GM18907 (cell line): ENCODE results near the gene UNCX.

Experiments
- ATAC-seq: cut with Tn5 transposase; IDR thresholded peaks from one replicate; pipeline ENCODE4 v1.9.1; 2021; ENCODE audit warnings: mild to moderate bottlenecking, moderate library complexity; ENCODE audit not compliant: unreplicated experiment

UNCX gene

DNA sequence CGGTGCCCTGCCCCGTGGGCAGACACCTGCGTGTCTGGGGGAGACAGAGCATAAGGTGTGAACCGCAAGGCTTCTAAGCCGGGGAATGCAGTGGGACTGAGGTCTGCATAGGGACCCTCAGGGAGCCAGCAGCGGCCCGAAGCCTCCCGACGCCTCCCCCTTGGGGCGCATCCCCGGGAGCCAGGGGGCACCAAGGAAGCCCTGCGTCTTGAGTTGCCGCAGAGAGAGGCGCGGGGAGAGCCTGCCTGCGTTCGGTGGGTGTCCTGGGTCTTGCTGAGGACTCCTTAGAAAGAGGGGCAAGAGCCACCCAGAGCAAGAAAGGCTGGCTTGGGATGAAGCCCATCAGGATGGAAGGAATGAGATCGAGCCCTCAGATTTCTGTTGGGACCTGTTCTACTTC is 18.2 kb upstream of the UNCX start:
- ATAC-seq, result no peak

DNA sequence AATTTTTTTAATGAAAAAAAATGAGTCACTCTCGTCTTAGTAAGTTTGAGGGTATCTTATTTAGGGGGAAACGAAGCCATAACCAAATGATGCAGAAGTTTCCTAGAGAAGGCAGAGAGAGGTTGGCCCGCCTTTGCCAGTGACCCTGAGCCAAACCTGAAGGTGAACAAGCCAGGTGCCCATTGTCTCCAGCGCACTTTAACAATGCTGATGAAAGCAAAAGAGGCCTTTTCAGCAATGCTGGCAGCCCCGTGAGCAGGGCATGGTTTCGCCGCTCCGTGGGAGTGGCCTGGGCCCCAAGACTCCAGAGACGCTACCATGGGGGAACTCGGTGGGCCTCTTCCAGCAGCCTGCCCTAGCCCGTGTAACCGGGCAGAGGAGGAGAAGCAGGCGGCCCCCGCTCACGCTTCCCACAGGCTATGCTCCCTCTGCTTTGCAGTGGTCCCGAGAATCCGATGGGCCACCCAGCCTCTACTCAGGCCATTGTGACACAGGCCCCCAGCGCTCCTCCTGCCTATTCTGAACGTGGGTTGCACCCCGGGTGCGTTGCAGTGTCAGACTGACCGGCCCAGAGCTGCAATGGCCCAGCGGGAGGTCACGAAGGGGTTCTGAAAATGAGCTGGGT is 14.0 kb upstream of the UNCX start:
- ATAC-seq, result no peak

GRCh38 chr7:1219498-1219897 is 13.2 kb upstream of the UNCX start:
- no peak for ATAC-seq

DNA sequence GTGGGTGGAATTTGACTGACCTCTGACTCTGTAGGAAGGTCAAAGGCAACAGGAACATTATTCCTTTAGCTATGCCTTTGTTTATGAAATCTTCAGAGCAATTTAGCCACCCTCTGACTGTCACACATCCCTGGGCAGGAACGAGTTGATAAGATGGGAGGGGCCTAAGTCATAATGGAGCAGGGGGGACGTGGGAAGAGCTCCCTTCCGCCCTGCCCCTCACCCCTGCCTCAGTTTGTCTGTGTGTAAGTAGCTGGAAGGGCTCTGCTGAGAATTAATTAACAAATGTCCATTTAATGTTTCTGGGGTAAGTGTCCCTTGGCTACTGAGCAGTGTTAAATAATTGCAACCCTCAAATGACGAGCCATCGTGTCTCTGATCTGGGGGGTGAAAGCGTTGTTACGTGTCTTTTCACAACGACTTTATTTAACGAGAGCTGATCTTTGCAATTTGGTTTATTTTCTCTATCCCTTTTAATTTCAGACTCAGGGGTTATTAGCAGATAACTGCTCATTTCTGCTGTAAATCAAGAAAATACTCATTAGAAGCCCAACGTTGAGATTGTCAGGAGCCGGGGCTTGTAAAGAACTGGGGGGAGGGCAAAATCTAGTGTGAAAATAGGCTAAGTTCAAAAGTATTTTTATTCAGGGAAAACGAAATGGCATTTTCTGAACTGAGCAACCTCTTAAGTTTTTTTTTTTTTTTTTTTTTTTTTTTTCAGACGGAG is 12.5 kb upstream of the UNCX start:
- no peak for ATAC-seq

DNA sequence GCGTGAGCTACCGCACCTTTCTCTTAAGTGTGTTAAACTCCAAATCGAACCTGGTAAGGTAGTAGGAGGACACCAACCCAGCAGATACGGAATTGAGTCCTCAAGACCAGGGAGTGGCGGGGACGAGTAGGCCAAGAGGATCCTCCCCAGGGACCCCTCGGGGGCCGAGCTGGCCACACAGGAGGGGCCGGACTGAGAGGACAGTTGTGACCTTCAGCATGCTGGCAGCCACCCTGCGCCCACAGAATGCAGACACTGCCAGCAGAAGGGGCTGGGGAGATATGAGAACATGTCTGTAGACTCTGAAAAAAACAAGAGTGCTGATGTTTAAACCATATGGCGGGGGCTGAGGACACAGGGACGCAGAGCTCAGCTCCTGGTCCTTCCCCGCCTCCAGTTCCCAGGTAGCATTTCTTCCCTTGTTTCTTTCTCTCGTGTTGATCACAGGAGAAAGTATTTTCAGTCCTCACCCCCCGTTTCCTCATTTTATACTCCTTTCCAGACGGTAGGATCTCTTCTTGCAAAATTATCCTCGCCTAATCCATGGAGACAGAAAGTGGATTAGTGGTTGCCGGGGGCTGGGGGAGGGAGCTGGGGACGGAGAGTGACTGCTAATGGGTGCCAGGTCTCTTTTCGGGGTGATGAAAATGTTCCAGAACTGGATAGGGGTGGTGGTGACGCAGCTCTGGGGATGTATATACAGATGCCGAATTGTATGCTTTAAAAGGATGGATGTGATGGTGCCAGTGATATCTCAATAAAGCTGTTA is 11.5 kb upstream of the UNCX start:
- no peak for ATAC-seq

GRCh38 chr7:1223196-1223981 is 9.3 kb upstream of the UNCX start:
- ATAC-seq, result no peak

DNA sequence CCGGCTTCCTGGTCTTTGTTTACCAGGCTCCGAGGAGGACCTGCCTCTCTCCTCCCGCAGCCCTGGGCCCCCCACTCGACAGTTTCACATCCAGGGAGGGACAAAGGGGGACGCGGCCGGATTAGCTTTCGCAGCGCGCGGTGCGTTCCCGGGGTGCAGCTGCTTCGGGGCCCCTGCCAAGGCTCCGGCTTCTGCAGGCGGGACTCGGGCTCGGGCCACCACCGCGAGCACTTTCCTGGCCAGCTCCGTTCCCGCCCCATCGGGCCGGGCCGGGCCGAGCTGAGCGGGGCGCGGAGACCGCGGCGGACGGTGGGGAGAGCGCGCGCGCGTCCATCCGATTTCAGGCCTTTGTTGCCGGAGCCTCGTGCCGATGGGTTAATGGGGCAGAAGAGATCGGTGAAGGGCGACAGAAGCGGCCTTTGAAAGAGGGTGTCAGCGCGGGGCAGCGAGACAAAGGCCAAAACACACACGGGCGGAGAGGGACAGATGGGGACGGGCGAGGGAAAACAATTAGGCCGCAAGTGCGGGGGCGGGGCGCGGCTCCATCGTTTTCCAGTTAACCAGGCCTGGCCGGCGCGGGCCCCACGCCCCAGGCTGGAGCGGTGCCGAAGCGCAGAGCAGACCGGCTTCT is 8.5 kb upstream of the UNCX start:
- no peak for ATAC-seq

DNA sequence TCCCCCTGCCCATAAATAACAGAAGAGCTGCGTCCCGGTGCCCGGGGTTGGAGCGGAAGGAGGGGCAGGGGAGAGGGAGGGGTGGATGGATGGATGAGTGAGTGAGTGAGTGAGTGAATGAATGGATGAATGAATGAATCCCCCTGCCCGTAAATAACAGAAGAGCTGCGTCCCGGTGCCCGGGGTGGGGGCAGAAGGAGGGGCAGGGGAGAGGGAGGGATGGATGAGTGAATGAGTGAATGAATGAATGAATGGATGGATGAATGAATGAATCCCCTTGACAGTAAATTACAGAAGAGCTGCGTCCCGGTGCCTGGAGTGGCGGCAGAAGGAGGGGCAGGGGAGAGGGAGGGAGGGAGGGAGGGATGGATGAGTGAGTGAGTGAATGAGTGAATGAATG is 7.6 kb upstream of the UNCX start:
- no peak for ATAC-seq

DNA sequence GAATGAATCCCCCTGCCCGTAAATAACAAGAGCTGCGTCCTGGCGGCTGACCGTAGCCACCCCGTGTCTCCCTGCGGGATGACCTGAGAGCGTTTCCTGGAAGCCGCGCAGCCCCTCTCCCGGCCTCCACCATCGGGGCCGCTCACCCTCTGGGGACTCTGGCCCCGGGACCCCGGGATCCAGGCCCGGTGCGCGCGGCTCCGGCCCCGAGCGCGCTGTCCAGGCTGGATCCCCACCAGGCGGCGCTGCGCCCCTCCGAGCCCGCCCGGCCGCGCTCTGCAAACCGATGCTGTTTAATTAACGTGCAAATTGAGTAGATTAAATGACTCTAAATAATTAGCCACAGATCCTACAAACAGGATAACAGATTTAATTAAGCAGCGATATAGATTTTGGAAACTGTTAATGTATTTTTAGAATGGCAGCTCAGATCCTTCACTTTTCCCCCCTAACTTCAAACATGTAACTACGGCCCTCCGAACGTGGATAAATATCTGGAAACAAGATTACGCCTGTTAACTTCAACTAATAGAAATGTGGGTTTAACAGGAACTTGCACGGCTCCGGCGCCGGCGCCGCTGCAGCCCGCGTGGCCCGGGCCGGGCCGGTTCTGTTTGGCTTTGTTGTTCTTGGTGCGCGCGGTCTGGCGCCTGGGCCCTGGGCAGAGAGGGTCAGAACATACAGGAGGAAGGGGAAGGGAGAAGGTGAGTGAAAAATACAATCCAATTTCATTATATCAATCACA is 7.1 kb upstream of the UNCX start:
- ATAC-seq, result no peak

DNA sequence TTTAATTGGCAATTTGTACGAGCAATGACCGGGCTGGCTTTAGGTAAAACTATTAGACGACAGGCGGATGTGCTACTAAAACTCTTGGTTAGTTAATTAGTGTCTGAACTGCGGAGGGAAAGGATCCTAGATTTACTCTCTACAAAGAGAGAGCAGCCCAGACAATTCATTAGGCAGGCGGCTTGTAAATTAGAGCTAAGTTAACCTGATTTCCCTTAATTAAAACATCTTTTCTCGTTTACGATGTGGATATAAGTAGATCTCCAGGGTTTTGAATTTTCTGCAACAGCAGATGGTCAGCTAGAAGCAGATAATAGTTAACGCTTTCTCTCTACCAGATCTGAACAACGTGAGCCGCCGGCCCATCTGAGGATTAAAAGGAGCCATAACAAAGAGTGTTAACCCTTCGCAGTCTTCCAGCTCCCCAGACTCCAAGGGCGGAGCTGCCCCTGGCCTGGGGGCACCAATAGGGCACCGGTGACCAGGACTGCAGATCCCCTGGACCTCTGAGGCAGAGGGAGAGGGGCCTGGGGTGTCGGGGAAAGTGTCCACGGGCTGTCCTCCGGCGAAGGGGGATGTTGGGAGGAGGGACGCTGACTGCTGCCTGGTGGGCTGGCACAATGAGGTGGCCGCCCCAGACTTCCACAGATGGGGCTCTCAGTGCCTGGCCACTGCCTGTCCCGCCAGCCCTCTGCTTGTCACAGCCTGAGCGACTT is 6.3 kb upstream of the UNCX start:
- no peak for ATAC-seq

DNA sequence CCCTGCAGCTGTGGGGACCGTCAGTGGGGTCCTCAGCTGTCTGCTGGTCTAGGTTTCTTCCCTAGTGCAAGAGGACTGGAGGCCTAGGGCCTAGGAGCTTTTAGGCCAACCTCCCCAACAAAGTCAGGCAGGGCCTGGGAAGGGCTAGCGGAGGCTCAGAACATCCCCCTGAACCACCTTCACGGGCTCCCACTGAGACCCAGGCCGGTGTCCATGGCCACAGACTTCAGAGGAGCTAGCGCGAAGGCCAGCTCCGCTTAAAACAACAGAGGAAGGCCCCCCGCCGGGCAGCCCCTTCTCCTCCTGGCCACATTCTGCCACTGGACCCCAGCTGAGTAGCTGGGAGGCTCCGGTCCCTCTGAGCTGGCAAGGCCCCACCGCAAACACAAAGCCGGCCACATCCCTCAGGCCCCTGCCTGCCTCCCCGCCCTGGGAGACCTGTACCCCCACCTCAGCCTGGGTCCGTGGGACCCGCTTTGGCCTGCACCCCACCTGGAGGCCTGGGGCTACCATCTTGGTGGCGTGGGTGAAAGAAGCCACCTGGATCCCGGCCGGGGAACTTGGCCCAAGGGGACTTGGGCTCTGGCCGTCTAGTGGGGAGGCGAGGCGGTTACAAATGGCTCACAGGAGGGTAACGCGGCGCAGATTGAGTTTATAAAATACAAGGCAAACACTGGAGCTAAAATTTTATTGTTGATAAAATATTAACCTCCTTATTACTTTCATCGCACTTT is 5.4 kb upstream of the UNCX start:
- no peak for ATAC-seq

- ATAC-seq, result no peak
These were observed 4.7 kb upstream of the UNCX start for GRCh38 chr7:1227814-1228544.

GRCh38 chr7:1228545-1229201 is 4.0 kb upstream of the UNCX start:
- ATAC-seq, result no peak

GRCh38 chr7:1229202-1229947 is 3.3 kb upstream of the UNCX start:
- ATAC-seq, result no peak

GRCh38 chr7:1229956-1230355 is 2.7 kb upstream of the UNCX start:
- no peak for ATAC-seq

GRCh38 chr7:1230411-1231213 is 2.1 kb upstream of the UNCX start:
- ATAC-seq, result no peak
